AG04450 (cell line): ENCODE data around the gene RAPSN. TPM values are rescaled to one million over a fixed set of nuclear protein-coding genes. Genes with fewer than 3 reads are reported as not detected.

Experiments used
- CTCF ChIA-PET: fragments of 300-600, 350-600 bp; formaldehyde crosslinking; extraction: SDS; loops from one replicate; lab custom pipeline; 2022; ENCODE audit warnings: antibody characterized with exemption, inconsistent platforms; lab: Charles Lee
- POLR2A ChIA-PET: fragments of 350-600 bp; formaldehyde crosslinking; extraction: SDS; loops from one replicate; lab custom pipeline; 2021; ENCODE audit warnings: antibody characterized with exemption, inconsistent platforms; lab: Yijun Ruan, JAX
- DNase-seq: peaks from one replicate; pipeline ENCODE4 v3.0.0-alpha.2; 2011; ENCODE audit warnings: low read depth, low spot score
- H3K27ac ChIP-seq: one replicate; pipeline ENCODE4 v1.5.1; 2012; ENCODE audit warnings: low read depth, low read length, control low read depth
- H3K27me3 ChIP-seq: one replicate; pipeline ENCODE4 v1.6.0; 2012; ENCODE audit warnings: low read length; ENCODE audit not compliant: control insufficient read depth, insufficient read depth
- H3K4me3 ChIP-seq: 2 replicates; pipeline ENCODE4 v1.5.1; 2011; ENCODE audit warnings: mild to moderate bottlenecking, low read depth, low read length, control low read depth
- H3K9me3 ChIP-seq: 2 replicates; pipeline ENCODE4 v1.5.1; 2012; ENCODE audit warnings: low read length; ENCODE audit not compliant: control insufficient read depth, insufficient read depth
- CTCF ChIP-seq: IDR thresholded peaks from 2 replicates; pipeline ENCODE4 v1.5.1; 2011; ENCODE audit warnings: low read depth, low read length, control low read depth, inconsistent platforms
- polyA plus RNA-seq: library from polyadenylated mRNA; depleted of rRNA; stranded (reverse); fragments of >200 nt; gene quantifications from 2 replicates; pipeline ENCODE4 v1.2.3, GENCODE V29; 2011

Gene RAPSN
- polyA plus RNA-seq, 1 experiment, result not detected

GRCh38 chr11:47443817-47444216, 5.1 kb downstream of the RAPSN start:
- CTCF ChIA-PET, result interaction anchor here (1.2 to 1.4 kb wide), 3 partner anchors 10 to 110 kb away, joined by 3 to 7 read pairs (median 7); no protein-coding TSS in a partner anchor
- POLR2A ChIA-PET, result interaction anchor here (0.6 to 0.7 kb wide), 2 partner anchors 93 to 102 kb away, joined by 4 to 5 read pairs; no protein-coding TSS in a partner anchor

GRCh38 chr11:47443028-47443700, 5.8 kb downstream of the RAPSN start:
- no peak for DNase-seq
- no peak overlapping the region for H3K27ac ChIP-seq
- H3K4me3 ChIP-seq, result no peak overlapping the region
- no peaks in the 10 kb centered on the region; the same call in 1 of the 2 replicates for H3K9me3 ChIP-seq
- POLR2A ChIA-PET, result no interaction called here
- 0 out of 2 replicates have a peak, but pooled peaks have one; percentile 6 for TF ChIP-seq CTCF
- no peaks in the 10 kb centered on the region for H3K27me3 ChIP-seq
- CTCF ChIA-PET, result interaction anchor here (1.2 to 1.4 kb wide), 4 partner anchors 10 to 174 kb away, joined by 3 to 7 read pairs (median 5); no protein-coding TSS in a partner anchor

More at GRCh38 chr11:47443817-47444216, 5.1 kb downstream of the RAPSN start:
- Histone ChIP-seq H3K9me3 (no peaks in the 10 kb centered on the region; the same call in 1 of the 2 replicates), H3K27ac (no peak overlapping the region), H3K4me3 (no peak overlapping the region), H3K27me3 (no peaks in the 10 kb centered on the region)
- TF ChIP-seq CTCF, result no peak
- DNase-seq, result no peak

- H3K4me3 ChIP-seq, result no peak overlapping the region
- H3K27ac ChIP-seq, result no peak overlapping the region
- no peaks in the 10 kb centered on the region for H3K27me3 ChIP-seq
- no peaks in the 10 kb centered on the region for H3K9me3 ChIP-seq
- CTCF ChIA-PET, result interaction anchor here (1.3 kb wide), 1 partner anchor 174 kb away, joined by 3 read pairs; no protein-coding TSS in a partner anchor
- DNase-seq, result no peak
- TF ChIP-seq CTCF, result no peak
- POLR2A ChIA-PET, result no interaction called here
These were observed 6.4 kb downstream of the RAPSN start for GRCh38 chr11:47442514-47442913.

GRCh38 chr11:47441421-47441820, 7.5 kb downstream of the RAPSN start:
- TF ChIP-seq CTCF, result no peak
- POLR2A ChIA-PET, result no interaction called here
- H3K4me3 ChIP-seq, result no peak overlapping the region
- H3K9me3 ChIP-seq, result no peaks in the 10 kb centered on the region
- CTCF ChIA-PET, result interaction anchor here (1.5 kb wide), 1 partner anchor 68 kb away, joined by 3 read pairs; no protein-coding TSS in a partner anchor
- no peaks in the 10 kb centered on the region for H3K27me3 ChIP-seq
- no peak for DNase-seq
- H3K27ac ChIP-seq, result no peak overlapping the region

GRCh38 chr11:47440054-47440476, 8.9 kb downstream of the RAPSN start:
- Histone ChIP-seq H3K27ac (no peak overlapping the region), H3K9me3 (no peaks in the 10 kb centered on the region), H3K4me3 (no peak overlapping the region), H3K27me3 (no peaks in the 10 kb centered on the region)
- no peak for TF ChIP-seq CTCF
- DNase-seq, result no peak
- ChIA-PET POLR2A (no interaction called here), CTCF (interaction anchor here (0.9 to 1.5 kb wide), 2 partner anchors 13 to 67 kb away, joined by 3 read pairs; no protein-coding TSS in a partner anchor)
